HG02884 (cell line): ENCODE data around the gene SSBP3.
"Not testable (repeated sequence)": the region's sequence is repeated elsewhere in the genome, so short reads cannot be mapped to it uniquely, and the experiment has no call there.

ENCODE experiments used
- ATAC-seq: cut with Tn5 transposase; IDR thresholded peaks from one replicate; pipeline ENCODE4 v1.9.1; 2021; ENCODE audit warnings: mild to moderate bottlenecking, moderate library complexity; ENCODE audit not compliant: unreplicated experiment

Gene SSBP3

DNA sequence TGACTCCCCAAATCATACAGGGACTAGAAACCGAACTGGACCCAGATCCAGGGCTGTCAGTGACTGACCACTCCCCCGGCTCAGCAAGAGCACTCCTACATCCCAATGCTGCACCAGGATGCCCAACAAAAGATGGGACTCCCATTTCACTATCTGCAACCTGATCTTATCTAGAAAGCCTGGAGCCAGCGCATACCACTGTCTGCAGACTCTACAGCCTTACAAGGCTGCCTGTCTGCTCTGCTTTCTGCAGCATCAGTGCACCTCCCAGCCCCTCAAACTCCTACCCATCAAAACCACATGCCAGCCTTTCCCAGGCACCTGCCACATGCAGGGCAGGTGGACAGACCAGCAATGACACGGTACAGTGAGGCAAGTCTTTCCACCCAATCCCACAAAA, 52.2 kb downstream of the SSBP3 start:
- no peak for ATAC-seq

DNA sequence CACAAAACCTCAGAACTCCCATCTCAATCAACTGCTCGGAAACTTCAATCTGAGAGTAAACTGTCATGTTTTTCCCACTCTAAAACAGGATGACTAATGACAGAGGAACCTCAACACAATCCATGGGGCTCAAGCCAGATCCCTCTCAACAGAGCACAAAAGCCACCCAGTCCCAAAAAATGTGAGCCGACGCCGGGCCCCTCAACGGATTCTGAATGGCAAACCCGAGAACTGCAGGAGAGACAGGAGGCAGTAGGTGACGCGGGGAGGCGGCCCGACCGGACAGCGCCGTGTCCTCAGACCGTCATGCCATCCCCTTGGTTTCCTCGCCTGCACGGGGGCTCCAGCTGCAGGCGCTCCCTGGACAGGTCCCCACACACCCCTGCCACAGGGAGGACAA, 53.4 kb downstream of the SSBP3 start:
- no peak for ATAC-seq

GRCh38 chr1:54350360-54350759, 55.8 kb downstream of the SSBP3 start:
- ATAC-seq, result no peak

DNA sequence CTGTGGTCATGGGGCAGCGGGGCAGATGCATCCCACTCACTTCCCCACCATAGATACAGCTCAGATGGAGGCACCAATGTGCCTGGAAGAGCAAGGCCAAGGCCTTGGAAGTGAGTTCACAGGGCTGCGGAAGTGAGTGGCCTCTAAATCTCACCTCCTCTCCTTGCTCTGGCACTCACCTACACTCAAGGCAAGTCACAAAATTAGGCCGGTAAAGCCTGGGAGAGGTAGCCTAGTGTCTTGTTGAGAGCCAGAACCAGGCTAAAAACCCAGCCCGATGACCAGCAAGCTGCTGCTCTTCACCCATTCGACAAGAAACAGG, 57.5 kb downstream of the SSBP3 start:
- no peak for ATAC-seq

DNA sequence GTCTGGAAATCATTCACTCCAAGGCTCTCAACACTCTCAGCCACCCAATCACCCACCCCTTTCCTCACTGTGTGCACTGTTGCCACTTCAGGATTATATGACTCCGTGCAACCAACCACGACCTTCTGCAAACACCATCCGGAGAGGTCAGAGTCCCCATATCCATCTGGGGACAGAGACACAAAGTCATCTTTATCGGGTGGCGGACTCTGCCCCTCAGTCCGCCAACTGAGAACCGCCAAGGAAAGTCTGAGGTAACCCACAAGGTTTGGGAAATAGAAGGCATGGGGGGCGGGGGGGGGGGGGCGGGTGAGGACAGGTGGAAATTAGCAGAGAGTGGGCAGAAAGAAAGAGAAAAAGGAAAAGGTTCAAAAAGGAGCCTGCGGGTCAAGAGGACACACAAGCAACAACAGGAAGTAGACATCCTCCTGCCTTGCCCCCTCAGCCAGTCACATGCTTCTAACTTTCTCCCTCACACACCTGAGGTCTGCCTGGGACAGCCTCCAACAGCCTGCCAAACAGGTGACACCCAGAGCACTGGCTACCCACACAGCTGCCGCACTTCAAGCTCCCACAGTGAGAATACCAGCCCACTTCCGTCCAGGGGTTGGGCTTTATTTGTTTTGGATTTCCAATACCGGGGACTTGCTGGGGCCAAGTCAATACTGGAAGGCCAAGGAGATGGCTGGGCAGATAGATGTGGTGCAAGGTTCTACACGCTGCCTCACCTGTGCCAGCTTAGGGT, 58.1 kb downstream of the SSBP3 start:
- no peak for ATAC-seq

DNA sequence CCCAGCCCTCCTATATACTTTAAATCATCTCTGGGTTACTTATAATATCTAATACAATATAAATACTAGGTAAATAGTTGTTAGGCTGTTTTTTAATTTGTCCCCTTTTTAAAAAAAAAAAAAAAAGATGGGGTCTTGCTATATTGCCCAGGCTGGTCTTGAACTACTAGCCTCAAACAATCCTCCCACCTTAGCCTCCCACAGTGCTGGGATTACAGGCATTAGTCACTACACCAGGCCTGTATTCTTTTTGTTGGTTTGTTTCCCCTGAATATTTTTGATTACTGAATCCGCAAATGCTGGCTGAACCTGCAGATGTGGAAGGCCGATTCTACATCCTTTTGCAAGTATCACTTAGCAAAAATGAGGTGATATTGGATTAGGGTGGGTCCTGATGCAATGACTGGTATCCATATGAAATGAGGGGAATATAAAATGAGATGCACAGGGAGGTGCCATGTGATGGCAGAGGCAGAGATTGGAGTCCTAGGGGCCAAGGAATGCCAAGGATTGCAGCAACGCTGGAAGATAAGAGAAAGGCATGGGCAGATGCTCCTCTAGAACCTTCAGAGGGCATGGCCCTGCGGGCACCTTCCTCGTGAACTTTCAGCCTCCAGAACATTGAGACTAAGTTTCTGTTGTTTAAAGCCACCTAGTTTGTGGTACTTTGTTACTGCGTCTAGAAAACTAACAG, 58.8 kb downstream of the SSBP3 start:
- ATAC-seq, result no peak

- not testable (repeated sequence) for ATAC-seq
Observed at GRCh38 chr1:54345548-54345947, 60.6 kb downstream of the SSBP3 start.

- no peak for ATAC-seq
Observed at GRCh38 chr1:54345116-54345515, 61.1 kb downstream of the SSBP3 start.

DNA sequence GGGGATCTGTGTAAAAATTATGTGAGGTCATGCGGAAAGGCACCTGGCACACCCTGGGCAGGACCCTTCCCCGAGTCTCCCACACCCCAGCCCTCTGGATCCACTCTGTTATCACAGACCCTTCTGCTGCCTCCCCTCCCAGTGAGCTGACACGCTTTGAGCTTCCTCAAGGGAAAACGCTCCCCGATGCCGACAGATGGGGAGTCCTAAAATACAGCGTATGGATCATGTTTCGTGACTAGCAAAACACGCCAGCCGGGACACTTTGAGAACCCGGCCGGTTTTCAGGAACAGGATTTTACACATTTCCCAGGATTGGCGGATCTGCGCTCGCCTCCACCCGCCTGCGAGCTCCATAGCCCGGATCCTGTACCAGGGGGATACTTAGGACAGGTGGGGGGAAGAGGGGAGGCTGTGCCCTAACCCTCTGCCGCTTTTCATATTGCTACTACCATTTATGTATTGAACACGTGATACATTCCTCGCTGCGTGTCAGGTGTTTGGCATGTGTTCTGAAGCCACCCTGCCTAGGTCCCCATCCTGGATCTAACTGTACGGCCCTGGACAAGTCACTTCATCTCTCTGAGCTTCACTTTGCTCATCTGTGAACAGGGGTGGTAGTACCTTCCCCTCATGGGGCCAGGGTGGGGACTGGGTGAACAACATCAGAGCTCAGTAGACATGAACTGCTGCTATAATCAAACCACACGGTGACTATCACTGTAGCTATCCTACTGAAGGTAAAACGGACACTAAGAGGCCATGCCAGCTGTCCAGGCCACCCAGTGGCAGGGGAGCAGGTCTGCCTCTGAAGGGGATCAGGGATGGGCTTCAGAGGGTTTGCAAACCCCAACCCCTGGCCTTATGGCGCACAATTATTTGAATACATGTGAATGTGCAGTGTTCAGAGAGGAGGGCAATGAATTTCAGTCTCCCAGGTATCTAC, 63.2 kb downstream of the SSBP3 start:
- ATAC-seq, result no peak

GRCh38 chr1:54342288-54342687, 63.9 kb downstream of the SSBP3 start:
- no peak for ATAC-seq

DNA sequence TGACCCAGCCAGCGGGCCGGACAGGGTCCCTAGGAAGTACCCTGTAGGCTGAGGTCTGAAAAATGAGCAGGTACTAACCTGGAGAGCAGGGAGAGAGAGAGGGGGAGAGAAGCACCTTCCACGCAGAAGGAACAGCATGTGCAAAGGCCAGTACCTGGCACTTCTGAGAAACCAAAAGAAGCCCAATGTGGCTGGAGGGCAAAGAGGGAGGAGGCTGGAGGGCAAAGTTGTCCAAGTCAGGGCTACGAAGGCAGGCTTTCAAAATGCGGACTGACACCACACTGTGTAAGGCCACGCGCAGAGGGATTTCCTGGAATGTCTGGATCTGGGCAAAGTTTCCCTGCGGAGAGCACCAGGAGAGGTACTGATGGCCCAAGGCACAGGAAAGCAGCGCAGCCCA, 64.4 kb downstream of the SSBP3 start:
- ATAC-seq, result no peak

DNA sequence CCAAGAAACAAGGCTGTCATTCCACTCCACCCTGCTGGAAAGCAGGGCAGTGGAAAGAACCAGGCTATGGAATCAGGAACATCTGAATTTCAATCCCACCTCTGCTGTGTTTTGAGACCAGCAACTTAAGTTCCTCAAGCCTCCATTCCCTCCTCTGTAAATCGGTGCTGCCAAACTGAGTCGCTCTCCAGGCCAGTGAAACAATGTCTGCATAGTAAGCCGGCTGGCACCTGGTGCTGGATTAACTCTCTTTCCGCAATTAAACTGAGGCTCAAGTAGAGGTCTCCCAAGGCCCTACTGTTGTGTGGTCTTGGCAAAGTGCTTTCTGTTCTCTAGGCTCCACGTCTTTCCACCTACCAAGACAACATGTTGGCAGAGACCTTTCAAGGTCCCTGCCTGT, 65.3 kb downstream of the SSBP3 start:
- ATAC-seq, result no peak

DNA sequence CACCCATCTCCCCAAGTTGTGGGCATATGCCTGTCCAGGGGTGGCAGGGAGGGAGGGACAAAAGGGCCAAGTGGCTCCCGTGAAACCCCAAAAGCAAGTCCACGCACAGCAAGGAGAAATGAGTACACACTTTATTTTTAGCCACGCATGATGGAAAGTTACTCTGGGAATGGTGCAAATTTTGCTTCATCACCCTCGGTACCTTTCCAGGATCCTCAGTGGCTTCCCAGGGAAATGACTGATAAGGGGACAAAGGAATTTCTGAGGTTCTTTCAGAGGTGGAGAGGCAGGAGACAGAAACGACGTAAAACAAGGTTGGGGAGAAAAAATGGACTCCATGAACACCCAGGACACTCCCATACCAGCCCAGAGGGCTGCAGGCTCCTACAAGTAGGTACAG, 65.8 kb downstream of the SSBP3 start:
- no peak for ATAC-seq

DNA sequence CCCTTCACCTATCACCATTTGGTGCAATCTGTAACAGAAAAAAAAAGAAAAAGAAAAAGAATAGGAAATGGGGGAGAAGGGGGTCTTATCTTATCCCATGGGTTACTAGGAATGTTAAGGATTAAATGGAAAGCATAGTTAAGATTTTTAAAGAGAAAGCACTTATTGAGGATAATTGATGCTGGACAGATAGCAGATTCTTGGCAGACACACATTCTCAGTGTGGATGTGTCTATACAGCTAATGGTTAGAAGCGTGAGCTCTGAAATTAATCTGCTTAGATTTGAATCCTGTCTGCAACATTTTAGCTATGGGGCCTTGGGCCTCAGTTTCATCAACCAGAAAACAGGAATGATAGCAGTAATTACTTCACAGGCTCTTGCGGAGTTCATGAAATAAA, 67.1 kb downstream of the SSBP3 start:
- ATAC-seq, result no peak

DNA sequence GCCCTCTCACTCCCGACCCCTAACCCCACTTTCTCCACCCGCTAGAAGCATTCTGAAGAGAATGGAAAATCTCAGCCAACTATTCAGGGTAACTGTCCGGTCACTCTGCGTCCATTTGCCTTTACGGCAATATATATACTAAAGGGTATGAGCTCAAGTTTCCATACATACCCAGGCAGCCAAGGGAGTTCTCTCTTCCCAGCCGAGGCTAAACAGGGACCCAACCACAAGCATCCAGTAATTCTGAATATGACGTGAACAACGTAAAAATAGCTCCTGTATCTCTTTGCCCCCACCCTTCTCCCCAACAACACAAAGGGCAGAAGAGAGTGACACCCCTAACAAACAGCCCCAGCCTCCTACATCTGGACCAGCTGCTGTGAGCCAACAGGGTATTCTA, 67.7 kb downstream of the SSBP3 start:
- ATAC-seq, result no peak

DNA sequence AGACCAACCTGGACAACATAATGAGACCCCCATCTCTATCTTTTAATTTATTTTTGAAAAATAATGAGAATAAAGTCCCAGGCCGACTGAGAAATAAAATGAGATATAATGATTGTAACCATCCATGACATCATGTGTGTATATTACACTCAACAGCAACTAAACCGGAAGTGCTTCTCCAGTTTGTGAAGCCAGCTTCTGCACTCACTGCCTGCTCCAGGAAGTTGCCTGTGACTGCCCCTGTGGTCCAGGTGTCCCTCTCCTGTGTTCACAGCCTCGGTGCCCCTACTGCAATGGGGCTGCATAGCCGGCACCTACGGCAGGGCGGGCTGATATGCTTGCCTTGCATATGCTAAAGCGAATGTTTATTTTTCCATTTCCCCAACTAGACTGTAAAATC, 68.3 kb downstream of the SSBP3 start:
- no peak for ATAC-seq

DNA sequence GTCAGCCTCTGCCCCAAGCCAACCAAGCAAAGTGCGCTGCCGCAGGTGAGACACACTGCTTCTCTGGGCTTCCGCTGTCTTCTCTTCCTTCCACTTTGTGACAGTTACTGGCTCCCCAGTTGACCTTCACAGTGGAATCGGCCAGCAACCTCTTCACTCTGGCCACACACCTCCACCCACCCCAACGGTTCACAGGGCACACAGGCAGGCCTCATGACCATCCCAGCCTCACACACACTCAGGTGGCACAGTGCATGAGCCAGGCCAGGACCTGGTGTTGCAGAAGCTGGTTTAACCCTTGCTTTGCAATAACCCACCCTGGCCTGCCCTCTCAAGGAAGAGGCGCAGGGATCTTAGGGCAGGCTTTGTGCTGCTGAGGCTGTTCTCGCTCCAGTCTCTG, 69.2 kb downstream of the SSBP3 start:
- no peak for ATAC-seq

GRCh38 chr1:54336116-54336515, 70.1 kb downstream of the SSBP3 start:
- no peak for ATAC-seq

DNA sequence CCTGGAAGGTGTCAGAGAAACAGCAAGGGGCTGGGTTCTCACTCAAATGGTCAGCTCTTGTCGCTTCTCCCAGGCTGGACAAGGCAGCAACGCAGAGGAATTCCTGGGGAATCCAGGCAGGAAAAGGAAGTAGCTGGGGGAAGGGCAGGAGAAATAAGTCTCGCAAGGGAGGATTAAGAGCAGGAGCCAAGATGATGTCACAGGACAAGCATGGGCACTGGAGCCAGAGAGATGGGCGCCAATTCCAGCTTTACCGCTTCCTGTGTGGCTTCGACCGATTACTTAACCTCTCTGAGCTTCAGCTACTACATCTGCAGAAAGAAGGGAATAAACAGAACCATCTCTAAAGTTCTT, 70.5 kb downstream of the SSBP3 start:
- no peak for ATAC-seq

GRCh38 chr1:54335011-54335754, 71.0 kb downstream of the SSBP3 start:
- no peak for ATAC-seq
